NT2/D1 (cell line): ENCODE results near the gene PIP.
"Not testable (repeated sequence)": the region's sequence is repeated elsewhere in the genome, so short reads cannot be mapped to it uniquely, and the experiment has no call there.

Experiments
- SUZ12 ChIP-seq: IDR thresholded peaks from 2 replicates; pipeline ENCODE4 v1.6.1; 2011; ENCODE audit not compliant: insufficient read length, insufficient read depth; ENCODE audit errors: extremely low read depth
- YY1 ChIP-seq: IDR thresholded peaks from 2 replicates; pipeline ENCODE4 v1.6.1; 2011; ENCODE audit not compliant: insufficient read length, insufficient read depth
- ZNF274 ChIP-seq: IDR thresholded peaks from 2 replicates; pipeline ENCODE4 v1.6.1; 2011; ENCODE audit warnings: mild to moderate bottlenecking, low read depth, low read length

GRCh38 chr7:143088549-143089231, 43.2 kb upstream of the PIP start:
- not testable (repeated sequence) for TF ChIP-seq SUZ12, YY1, ZNF274
